Jurkat, Clone E6-1 (cell line): Measurements from ENCODE around the gene PRDX6.
"Not testable (repeated sequence)": the region's sequence is repeated elsewhere in the genome, so short reads cannot be mapped to it uniquely, and the experiment has no call there.

ENCODE experiments used
- DNase-seq: peaks from one replicate; pipeline ENCODE4 v3.0.0-alpha.2; 2011; ENCODE audit warnings: low read depth, low spot score
- H3K4me3 ChIP-seq: 2 replicates; pipeline ENCODE4 v1.5.1; 2011; ENCODE audit warnings: mild to moderate bottlenecking, low read length, control low read depth, moderate library complexity

PRDX6 gene

GRCh38 chr1:173489929-173490328, 12.8 kb downstream of the PRDX6 start:
- DNase-seq = no peak
- H3K4me3 ChIP-seq = no peak overlapping the region

- H3K4me3 ChIP-seq = no peak overlapping the region
- DNase-seq = no peak
Observed at GRCh38 chr1:173491508-173491907, 14.4 kb downstream of the PRDX6 start.

- not testable (repeated sequence) for DNase-seq, H3K4me3 ChIP-seq
Observed at GRCh38 chr1:173493125-173493524, 16.0 kb downstream of the PRDX6 start.

- DNase-seq = no peak
- no peak overlapping the region for H3K4me3 ChIP-seq
Observed at GRCh38 chr1:173495609-173496267, 18.6 kb downstream of the PRDX6 start.

- no peak overlapping the region for H3K4me3 ChIP-seq
- DNase-seq = no peak
Observed at GRCh38 chr1:173496757-173497320, 19.7 kb downstream of the PRDX6 start.

GRCh38 chr1:173499729-173500128, 22.6 kb downstream of the PRDX6 start:
- no peak for DNase-seq
- H3K4me3 ChIP-seq = no peak overlapping the region

- no peak overlapping the region for H3K4me3 ChIP-seq
- DNase-seq = no peak
Observed at GRCh38 chr1:173502104-173502503, 25.0 kb downstream of the PRDX6 start.

GRCh38 chr1:173503391-173503790, 26.3 kb downstream of the PRDX6 start:
- DNase-seq = no peak
- no peak overlapping the region for H3K4me3 ChIP-seq

GRCh38 chr1:173504268-173504667, 27.1 kb downstream of the PRDX6 start:
- H3K4me3 ChIP-seq = no peak overlapping the region
- no peak for DNase-seq

- DNase-seq = no peak
- H3K4me3 ChIP-seq = no peak overlapping the region
Observed at GRCh38 chr1:173505391-173505790, 28.3 kb downstream of the PRDX6 start.

- no peak overlapping the region for H3K4me3 ChIP-seq
- no peak for DNase-seq
Observed at GRCh38 chr1:173506437-173506836, 29.3 kb downstream of the PRDX6 start.

- no peak overlapping the region for H3K4me3 ChIP-seq
- no peak for DNase-seq
Observed at GRCh38 chr1:173507205-173507846, 30.2 kb downstream of the PRDX6 start.

GRCh38 chr1:173507847-173508209, 30.7 kb downstream of the PRDX6 start:
- H3K4me3 ChIP-seq = no peak overlapping the region
- no peak for DNase-seq

- no peak overlapping the region for H3K4me3 ChIP-seq
- no peak for DNase-seq
Observed at GRCh38 chr1:173508541-173508940, 31.4 kb downstream of the PRDX6 start.

- DNase-seq = no peak
- H3K4me3 ChIP-seq = no peak overlapping the region
Observed at GRCh38 chr1:173509797-173510196, 32.7 kb downstream of the PRDX6 start.

GRCh38 chr1:173514503-173514902, 37.4 kb downstream of the PRDX6 start:
- H3K4me3 ChIP-seq, DNase-seq: not testable (repeated sequence)

GRCh38 chr1:173520799-173521198, 43.7 kb downstream of the PRDX6 start:
- H3K4me3 ChIP-seq = no peak overlapping the region
- no peak for DNase-seq

GRCh38 chr1:173523329-173523728, 46.2 kb downstream of the PRDX6 start:
- no peak overlapping the region for H3K4me3 ChIP-seq
- no peak for DNase-seq

GRCh38 chr1:173525926-173526325, 48.8 kb downstream of the PRDX6 start:
- no peak overlapping the region for H3K4me3 ChIP-seq
- no peak for DNase-seq

- no peak for DNase-seq
- no peak overlapping the region for H3K4me3 ChIP-seq
Observed at GRCh38 chr1:173527151-173527826, 50.2 kb downstream of the PRDX6 start.
